WTC11 (cell line): ENCODE measurements around the gene TCEAL7. TPM values are rescaled to one million over a fixed set of nuclear protein-coding genes. Genes with fewer than 3 reads are reported as not detected.

Experiments used
- GABPB1 ChIP-seq: sonication (generic); formaldehyde crosslinking; IDR thresholded peaks from 2 replicates; pipeline ENCODE4 v1.8.1; 2023; ENCODE audit warnings: mild to moderate bottlenecking, missing genetic modification reagents
- GRHL2 ChIP-seq: fragments of 250-450 bp; sonication (Bioruptor Pico); IDR thresholded peaks from 2 replicates; pipeline ENCODE4 v1.8.0; 2022; ENCODE audit warnings: mild to moderate bottlenecking, moderate library complexity; ENCODE audit not compliant: insufficient replicate concordance, severe bottlenecking
- GTF2I ChIP-seq: fragments of 250-450 bp; sonication (Bioruptor Pico); conservative IDR thresholded peaks from 2 replicates; pipeline ENCODE4 v1.4.0; 2021; ENCODE audit warnings: mild to moderate bottlenecking
- IRF2 ChIP-seq: sonication (generic); formaldehyde crosslinking; IDR thresholded peaks from 2 replicates; pipeline ENCODE4 v1.8.0; 2022; ENCODE audit warnings: low read depth, missing genetic modification reagents, borderline replicate concordance
- PREB ChIP-seq: sonication (generic); formaldehyde crosslinking; IDR thresholded peaks from 2 replicates; pipeline ENCODE4 v1.8.1; 2022; ENCODE audit warnings: mild to moderate bottlenecking, missing genetic modification reagents, moderate library complexity, borderline replicate concordance
- total RNA-seq: library from RNA; stranded (reverse); gene quantifications from 3 replicates; pipeline ENCODE4 v1.2.3, GENCODE V29; 2021

Gene TCEAL7
- total RNA-seq, 1 experiment from 2014 or later: 5.6 TPM

GRCh38 chrX:103378990-103379389 is 49.0 kb downstream of the TCEAL7 start (continued):
- TF ChIP-seq PREB (CRISPR knock-in tag): no peak
- TF ChIP-seq GABPB1: no peak
- no peak for TF ChIP-seq GRHL2 (CRISPR knock-in tag)
- no peak for TF ChIP-seq GTF2I
- no peak for TF ChIP-seq IRF2 (CRISPR knock-in tag)

Other genes starting within 250 kb of the TCEAL7 start
- not detected in 3 replicates for gene NXF3, start 237.1 kb upstream of the TCEAL7 start, total RNA-seq
- gene BEX4, start 115.1 kb upstream of the TCEAL7 start, total RNA-seq: 57.9 to 71.6 TPM (median 67.9 TPM) in 3 replicates
- gene TCEAL8, start 75.1 kb upstream of the TCEAL7 start, total RNA-seq: 72.4 to 75.0 TPM (median 74.6 TPM) in 3 replicates
- gene TCEAL5, start 53.5 kb upstream of the TCEAL7 start, total RNA-seq: 3.5 to 5.6 TPM (median 5.3 TPM) in 3 replicates
- 30.6 to 34.1 TPM (median 32.8 TPM) in 3 replicates for gene BEX2, start 19.2 kb upstream of the TCEAL7 start, total RNA-seq
- 30.4 to 35.0 TPM (median 30.7 TPM) in 3 replicates for gene TCEAL9, start 26.3 kb downstream of the TCEAL7 start, total RNA-seq
- 263 to 292 TPM (median 277 TPM) in 3 replicates for gene BEX3, start 46.3 kb downstream of the TCEAL7 start, total RNA-seq
- gene RAB40A, start 189.2 kb downstream of the TCEAL7 start, total RNA-seq: 0.17 to 0.48 TPM (median 0.23 TPM) in 3 replicates